ENCODE measurements around the gene MYOM1.

DNA sequence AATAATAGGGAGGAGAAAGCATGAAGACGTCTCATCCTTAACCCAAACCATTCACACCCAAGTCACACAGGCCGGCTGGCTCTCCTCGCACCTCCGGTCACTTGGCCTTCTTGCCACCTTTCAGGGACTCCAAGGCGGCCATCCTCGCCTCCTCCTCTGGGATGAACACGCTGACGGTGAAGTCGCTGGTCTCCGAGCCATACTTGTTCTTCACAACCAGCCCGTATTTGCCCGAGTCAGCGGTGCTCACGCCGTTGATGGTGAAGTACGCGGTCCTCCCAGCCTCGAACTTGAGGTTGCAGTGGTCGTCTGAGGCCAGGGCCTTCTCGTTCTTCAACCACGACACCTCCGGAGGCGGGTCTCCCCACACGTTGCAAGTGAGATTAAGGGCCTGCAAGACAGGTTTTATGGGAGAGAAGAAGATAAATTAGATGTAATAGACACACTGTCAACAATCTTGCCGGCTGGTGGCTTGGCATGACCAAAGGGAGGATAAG, 152.6 kb downstream of the MYOM1 start:
- TF ChIP-seq NFIC (IDR thresholded peaks at IDR 0.05) (no peak), TAF1 (IDR thresholded peaks at IDR 0.05; ENCODE audit: low read depth) (no peak), TEAD4 (IDR thresholded peaks at IDR 0.05) (no peak), RAD21 (IDR thresholded peaks at IDR 0.05; ENCODE audit: low read depth) (no peak), ZBTB7A (IDR thresholded peaks at IDR 0.05; ENCODE audit: low read depth) (no peak), TCF12 (IDR thresholded peaks at IDR 0.05; ENCODE audit: low read depth) (no peak), EP300 (IDR thresholded peaks at IDR 0.05; ENCODE audit: borderline replicate concordance) (no peak), FOXM1 (IDR thresholded peaks at IDR 0.05; ENCODE audit: borderline replicate concordance, low read depth) (no peak), CREB1 (IDR thresholded peaks at IDR 0.05; ENCODE audit: low read depth) (no peak), EGR1 (IDR thresholded peaks at IDR 0.05) (no peak), YY1 (IDR thresholded peaks at IDR 0.05; ENCODE audit: low read depth) (no peak)
- TF ChIP-seq, protein P1, sequence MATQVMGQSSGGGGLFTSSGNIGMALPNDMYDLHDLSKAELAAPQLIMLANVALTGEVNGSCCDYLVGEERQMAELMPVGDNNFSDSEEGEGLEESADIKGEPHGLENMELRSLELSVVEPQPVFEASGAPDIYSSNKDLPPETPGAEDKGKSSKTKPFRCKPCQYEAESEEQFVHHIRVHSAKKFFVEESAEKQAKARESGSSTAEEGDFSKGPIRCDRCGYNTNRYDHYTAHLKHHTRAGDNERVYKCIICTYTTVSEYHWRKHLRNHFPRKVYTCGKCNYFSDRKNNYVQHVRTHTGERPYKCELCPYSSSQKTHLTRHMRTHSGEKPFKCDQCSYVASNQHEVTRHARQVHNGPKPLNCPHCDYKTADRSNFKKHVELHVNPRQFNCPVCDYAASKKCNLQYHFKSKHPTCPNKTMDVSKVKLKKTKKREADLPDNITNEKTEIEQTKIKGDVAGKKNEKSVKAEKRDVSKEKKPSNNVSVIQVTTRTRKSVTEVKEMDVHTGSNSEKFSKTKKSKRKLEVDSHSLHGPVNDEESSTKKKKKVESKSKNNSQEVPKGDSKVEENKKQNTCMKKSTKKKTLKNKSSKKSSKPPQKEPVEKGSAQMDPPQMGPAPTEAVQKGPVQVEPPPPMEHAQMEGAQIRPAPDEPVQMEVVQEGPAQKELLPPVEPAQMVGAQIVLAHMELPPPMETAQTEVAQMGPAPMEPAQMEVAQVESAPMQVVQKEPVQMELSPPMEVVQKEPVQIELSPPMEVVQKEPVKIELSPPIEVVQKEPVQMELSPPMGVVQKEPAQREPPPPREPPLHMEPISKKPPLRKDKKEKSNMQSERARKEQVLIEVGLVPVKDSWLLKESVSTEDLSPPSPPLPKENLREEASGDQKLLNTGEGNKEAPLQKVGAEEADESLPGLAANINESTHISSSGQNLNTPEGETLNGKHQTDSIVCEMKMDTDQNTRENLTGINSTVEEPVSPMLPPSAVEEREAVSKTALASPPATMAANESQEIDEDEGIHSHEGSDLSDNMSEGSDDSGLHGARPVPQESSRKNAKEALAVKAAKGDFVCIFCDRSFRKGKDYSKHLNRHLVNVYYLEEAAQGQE (IDR thresholded peaks at IDR 0.05; ENCODE audit: low read depth) = no peak
- TF ChIP-seq, protein P2, sequence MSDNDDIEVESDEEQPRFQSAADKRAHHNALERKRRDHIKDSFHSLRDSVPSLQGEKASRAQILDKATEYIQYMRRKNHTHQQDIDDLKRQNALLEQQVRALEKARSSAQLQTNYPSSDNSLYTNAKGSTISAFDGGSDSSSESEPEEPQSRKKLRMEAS (IDR thresholded peaks at IDR 0.05) = no peak
- TF ChIP-seq, protein P3, sequence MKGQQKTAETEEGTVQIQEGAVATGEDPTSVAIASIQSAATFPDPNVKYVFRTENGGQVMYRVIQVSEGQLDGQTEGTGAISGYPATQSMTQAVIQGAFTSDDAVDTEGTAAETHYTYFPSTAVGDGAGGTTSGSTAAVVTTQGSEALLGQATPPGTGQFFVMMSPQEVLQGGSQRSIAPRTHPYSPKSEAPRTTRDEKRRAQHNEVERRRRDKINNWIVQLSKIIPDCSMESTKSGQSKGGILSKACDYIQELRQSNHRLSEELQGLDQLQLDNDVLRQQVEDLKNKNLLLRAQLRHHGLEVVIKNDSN (IDR thresholded peaks at IDR 0.05) = no peak

Measured in Ishikawa (cell line).